ENCODE data around the gene AFF4.

DNA sequence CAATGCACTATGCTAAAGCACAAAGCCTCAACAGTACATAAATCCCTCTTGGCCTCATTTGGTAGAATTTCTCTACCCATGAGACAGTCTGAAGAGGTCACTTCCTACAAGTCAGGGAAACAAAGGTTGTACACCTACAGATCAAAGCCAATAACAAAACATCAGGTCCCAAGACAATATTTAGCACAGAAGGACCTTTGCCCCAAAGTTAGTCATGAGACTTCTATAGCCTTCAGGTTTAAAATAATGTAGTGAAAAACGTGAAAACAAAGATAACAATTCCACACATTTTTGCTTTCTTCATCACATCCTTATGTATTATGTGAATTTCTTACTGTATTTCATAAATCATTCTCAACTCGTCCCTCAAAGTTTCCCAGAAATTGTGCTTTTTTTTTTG, 15.8 kb downstream of the AFF4 start:
- TF ChIP-seq EZH2 (IDR thresholded peaks at IDR 0.05; ENCODE audit: insufficient read depth, poor library complexity, severe bottlenecking) (no peak), EZH2phosphoT487 (IDR thresholded peaks at IDR 0.05; ENCODE audit: insufficient read depth, low read depth) (no peak)

All from GM23248 (cell line).